PC-9 (cell line): ENCODE measurements around the gene CLTRN.

Source experiments
- EZH2 ChIP-seq: fragments of 200-600 bp; sonication (generic); IDR thresholded peaks from 2 replicates; pipeline ENCODE4 v1.8.0; 2017; ENCODE audit warnings: antibody characterized with exemption, low read depth
- TF ChIP-seq, protein P1 (sequence below): fragments of 200-600 bp; sonication (generic); conservative IDR thresholded peaks from 2 replicates; pipeline ENCODE4 v1.6.1; 2017; ENCODE audit warnings: mixed run types, antibody characterized with exemption, mild to moderate bottlenecking, moderate library complexity

DNA sequence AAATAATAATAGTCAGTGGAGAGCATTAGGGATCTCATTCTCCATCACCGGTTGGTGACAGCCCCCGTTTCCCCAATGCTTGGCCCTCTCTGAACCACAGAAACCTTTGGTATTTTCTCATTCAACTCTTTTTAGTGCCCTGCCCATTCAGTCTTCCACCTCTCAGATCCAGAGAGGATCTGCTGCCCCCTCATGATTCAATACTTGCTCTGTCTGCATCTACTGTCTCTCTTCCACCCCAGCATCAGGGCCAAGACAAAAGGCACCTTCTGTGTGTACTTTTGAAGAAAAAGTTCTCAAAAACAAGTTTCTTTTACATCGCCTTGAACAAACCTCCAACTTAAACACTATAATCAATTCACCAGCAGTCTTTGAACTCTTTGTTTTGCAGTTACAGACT lies 19.3 kb downstream of the CLTRN start:
- TF ChIP-seq EZH2, result no peak
- TF ChIP-seq, protein P1, sequence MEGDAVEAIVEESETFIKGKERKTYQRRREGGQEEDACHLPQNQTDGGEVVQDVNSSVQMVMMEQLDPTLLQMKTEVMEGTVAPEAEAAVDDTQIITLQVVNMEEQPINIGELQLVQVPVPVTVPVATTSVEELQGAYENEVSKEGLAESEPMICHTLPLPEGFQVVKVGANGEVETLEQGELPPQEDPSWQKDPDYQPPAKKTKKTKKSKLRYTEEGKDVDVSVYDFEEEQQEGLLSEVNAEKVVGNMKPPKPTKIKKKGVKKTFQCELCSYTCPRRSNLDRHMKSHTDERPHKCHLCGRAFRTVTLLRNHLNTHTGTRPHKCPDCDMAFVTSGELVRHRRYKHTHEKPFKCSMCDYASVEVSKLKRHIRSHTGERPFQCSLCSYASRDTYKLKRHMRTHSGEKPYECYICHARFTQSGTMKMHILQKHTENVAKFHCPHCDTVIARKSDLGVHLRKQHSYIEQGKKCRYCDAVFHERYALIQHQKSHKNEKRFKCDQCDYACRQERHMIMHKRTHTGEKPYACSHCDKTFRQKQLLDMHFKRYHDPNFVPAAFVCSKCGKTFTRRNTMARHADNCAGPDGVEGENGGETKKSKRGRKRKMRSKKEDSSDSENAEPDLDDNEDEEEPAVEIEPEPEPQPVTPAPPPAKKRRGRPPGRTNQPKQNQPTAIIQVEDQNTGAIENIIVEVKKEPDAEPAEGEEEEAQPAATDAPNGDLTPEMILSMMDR, result no peak
